AML-193 (cell line): ENCODE data around the gene MAML2.

Experiments used
- DNase-seq, 2 experiments: peaks; one replicate each; lab custom pipeline; 2025; lab: John Stamatoyannopoulos, UW

The MAML2 gene

DNA sequence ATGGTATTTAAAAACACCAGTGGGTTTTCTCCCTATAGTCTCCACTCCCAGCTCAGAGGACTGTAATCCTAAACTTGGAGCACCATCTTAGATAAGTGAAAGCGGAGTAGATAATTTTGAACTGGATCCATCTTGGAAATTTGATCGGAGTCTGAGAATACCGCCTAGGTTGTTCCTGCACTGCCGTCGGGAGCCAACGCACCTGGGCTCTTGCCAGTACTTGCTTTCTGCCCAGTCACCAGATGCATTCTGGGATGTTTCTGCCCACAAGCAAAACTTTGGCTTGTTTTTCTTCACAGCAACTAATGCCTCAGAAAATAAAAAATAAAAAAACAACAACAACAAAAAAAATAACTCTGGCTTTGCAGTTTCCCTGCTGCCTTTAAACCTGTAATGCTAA lies 306.1 kb downstream of the MAML2 start:
- no peak for DNase-seq

DNA sequence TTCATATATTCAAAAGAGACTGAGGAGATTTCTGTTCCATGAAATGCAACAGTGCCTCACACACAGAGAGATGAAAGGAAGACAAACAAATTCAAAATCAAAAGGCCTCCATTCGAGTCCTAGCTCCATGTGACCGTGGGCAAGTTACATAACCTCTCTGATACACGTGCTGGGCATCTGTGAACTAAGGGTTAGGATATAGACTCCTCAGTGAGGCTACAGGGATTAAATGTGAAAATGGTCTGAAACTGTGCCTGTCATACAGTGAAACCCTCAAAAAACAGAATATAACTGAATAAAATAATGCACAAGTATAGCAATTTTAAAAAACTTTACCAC lies 307.3 kb downstream of the MAML2 start:
- no peak for DNase-seq

DNA sequence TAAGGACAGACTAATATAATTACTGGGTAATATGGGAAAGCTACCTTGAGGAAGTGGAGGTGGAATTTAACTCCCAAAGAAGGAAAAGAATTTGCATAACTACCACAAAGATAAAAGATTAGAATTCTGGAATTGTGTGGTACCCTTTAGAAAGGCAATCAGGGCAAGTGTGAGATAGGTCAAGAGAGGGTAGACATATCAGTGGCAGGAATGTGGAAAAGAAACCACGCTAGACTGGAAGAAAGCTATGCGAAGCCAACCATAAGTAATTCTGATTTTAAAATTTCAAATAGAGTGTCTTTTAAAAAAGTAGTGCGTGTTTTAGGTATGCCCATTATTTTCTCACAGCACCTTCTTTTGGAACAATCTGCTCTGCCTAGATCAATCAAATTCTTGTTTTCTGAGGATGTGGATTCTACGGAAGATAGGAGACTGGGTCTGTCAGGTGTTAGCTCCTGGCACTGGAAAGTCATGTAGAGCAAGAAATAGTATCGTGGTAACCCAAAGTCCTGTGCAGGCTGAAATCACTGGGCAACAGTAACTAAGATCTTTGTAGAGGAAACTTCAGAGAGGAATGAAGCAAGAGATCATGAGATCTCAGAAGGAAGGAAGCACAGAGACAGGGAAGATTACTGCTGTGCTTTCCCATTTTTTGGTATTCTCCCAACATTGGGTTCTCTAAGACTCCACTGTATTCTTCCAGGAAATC lies 307.8 kb downstream of the MAML2 start:
- no peak for DNase-seq

GRCh38 chr11:96033599-96033998 lies 309.4 kb downstream of the MAML2 start:
- no peak for DNase-seq

- DNase-seq: no peak
Observed at GRCh38 chr11:96033095-96033494, 309.9 kb downstream of the MAML2 start.

GRCh38 chr11:96028746-96029145 lies 314.2 kb downstream of the MAML2 start:
- DNase-seq: no peak

GRCh38 chr11:96027021-96027420 lies 316.0 kb downstream of the MAML2 start:
- DNase-seq: no peak

DNA sequence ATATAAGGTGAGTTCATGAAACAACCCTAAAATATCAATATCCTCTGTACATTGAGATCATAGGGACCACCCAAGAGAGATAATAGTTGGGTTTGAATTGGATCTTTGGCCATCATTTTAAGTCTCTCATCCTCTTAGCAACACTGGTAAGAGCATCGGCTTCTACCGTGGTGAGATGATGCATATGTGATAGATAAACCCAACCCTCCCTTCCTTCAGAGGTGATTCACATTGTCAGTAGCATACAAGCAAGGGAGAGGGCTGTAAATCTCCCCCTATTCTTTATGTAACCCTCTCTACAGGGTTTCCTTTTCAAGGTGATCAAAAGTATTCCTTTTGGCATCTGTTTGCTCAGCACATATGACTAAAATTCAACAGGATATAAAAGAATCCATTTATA lies 316.7 kb downstream of the MAML2 start:
- DNase-seq: no peak

GRCh38 chr11:96024666-96025065 lies 318.3 kb downstream of the MAML2 start:
- no peak for DNase-seq

- DNase-seq: no peak
Observed at GRCh38 chr11:96023275-96023674, 319.7 kb downstream of the MAML2 start.

- DNase-seq: no peak
Observed at GRCh38 chr11:96021901-96022650, 320.9 kb downstream of the MAML2 start.

DNA sequence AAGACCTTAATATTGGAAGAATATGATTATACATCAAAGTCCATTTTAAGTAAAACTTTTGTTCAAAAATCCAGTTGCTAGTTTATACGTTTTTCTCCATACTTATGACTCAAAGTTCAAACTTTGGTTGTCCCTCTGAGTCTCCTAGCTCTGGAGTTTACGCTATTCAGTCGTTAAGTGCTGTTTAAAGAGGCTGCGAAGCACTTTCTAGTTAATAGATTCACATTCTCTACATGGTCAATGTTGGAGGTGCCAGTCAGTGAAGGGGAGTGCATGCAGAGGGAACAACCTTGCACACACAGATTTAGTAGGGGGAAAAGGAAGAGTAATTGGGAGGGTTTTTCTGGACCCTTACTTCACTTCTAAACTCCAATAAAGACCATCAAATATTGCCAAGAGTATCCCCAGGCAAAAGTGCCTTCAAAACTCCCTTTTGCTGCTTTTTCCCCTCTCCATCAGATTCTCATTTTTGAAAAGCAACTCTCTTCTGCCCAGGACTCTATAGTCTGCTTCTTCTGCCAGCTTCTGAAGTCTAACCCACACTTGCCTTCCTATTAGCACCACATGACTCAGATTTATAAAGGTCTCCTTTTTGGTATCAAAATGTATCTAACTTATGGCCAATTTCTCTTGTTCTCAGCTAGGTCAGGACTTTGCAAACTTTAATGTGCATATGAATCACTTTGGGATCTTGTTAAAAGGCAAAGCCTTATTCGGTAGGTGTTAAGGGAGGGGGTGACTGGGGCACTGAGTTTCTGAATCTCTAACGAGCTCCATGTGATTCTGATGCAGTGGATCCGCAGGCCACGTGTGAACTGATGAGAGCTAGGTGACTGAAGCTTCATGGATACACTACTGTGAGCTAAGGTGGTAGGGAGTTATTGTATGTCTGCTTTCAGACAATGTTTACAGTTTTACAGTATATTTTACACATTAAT lies 322.9 kb downstream of the MAML2 start:
- no peak for DNase-seq

- no peak for DNase-seq
Observed at GRCh38 chr11:96019281-96019680, 323.7 kb downstream of the MAML2 start.

DNA sequence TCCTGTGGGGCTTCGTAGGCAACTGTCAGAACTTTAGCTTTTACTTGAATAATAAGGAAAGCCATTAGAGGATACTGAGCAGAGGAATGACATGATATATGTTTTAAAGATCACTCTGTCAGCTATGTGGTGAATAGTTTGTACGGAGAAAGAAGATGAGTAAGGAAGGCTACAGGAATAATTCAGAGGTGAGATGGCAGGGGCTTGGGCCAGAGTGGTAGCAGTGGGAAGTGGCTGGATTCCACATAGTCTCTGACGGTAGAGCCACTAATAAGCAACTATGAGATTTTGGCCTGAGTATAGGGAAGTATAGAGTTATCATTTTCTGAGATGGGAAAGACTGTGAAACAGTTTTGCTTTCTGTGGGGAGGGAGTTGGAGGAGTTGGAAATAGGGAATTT lies 325.1 kb downstream of the MAML2 start:
- DNase-seq: no peak

- no peak for DNase-seq
Observed at GRCh38 chr11:96016978-96017502, 326.0 kb downstream of the MAML2 start.

DNA sequence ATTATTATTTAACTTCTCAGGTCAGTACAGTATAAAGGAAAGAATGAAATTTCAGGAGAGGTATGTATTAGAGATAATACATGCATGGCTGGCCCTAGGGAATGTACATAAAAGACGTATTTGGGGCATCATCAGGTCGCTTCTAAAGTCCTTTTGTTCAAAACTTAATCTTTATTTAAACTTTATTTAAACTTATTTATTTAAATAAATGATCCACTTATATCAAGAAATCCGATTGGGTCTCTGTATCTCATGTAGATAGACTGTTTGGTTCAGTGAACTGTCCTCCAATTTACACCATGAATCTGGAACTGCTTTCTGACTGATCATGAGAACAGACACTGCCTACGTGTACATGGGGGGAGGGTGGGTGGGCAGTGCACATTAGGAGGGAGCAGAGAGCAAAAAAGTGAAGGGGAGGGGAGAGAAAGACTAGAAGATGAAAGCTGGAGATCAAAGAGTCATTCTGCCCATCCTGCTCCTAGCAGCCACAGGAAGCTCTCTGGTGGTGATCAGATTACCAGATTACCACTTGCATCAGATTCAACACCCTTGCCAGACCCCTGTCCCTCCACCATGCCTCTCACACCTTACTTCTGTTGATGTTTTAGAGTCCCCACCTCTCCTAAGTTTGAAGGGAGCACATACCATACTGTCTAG lies 327.0 kb downstream of the MAML2 start:
- DNase-seq: no peak

GRCh38 chr11:96014217-96014616 lies 328.8 kb downstream of the MAML2 start:
- DNase-seq: peak; percentile 65 to 68

DNA sequence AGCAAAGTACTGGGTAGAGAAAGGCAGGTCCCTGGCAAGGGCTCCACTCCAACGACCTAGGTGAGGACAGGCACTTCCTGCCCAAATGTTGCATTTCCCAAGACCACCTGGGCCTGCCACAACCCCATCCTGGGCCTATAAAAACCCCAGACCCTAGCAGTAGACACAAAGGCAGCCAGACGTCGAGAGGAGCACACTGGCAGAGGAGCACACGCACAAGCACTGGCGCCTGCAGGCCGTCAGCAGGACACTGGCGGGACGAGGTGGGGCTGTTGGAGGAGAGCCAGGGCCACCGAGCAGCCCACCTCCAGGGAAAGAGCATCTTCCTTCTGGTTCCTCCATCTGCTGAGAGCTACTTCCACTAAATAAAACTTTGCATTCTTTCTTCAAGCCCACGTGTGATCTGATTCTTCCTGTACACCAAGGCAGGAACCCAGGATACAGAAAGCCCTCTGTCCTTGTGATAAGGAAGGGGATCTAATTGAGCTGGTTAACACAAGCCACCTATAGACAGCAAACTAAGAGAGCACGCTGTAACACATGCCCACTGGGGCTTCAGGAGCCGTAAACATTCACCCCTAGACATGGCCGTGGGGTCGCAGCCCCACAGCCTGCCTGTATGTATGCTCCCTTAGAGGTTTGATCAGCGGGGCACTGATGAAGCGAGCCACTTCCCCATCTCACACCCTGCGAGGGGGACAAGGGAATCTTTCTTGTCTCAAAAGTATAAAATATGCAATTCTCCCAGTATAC lies 329.4 kb downstream of the MAML2 start:
- no peak for DNase-seq

DNA sequence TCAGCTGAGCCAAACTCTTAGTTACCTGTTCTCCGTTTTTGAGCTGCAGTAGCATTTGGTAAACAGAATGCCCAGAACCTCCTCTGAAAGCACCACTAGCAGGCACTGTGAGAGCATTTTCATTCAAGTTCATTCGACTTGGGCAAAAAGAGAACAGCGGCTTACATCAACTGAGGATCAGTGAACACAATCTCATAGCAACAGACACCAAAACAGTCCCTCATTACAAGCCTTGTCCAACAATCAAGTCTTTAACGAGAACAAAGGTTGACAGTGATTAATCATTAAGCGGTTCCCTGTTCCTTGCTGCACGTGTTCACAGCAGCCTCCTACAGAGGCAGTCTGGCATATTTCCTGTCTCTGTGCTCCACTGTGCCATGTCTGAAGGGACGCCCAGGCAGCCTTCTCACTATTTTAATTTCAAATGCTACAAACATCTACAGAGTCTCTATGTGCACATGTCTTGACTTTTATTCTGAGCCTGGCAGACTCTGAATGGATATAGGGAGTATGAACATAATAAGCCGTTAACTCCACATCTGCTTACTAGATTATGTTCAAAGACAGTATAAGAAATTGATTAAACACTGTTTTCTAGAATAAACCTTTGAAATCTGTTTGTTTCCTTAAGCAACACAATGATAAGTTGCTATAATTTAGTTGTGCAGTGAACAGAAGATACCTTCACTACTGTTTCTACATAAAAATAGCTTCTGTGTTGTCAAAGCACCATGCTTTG lies 330.7 kb downstream of the MAML2 start:
- no peak for DNase-seq

DNA sequence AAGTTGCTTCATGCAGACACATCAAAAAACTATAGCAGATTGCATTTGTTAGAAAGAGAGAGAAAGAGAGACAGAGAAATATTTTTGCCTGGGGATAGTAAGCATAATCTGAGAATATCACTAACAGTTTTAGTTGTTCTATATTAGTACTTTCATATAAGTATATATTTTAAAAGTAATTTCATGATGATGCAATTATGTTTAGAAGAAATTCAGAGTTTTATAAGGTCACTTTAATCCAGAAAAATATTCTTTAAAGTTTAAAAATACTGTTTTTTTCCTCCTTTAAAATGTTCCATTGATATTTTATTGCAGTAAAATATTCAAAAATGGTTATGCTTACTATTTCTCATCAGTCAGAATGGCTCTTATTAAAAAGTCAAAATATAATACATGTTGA lies 332.3 kb downstream of the MAML2 start:
- DNase-seq: no peak
